Measurements from ENCODE around the gene CDCA4. TPM values are rescaled to one million over a fixed set of nuclear protein-coding genes. Genes with fewer than 3 reads are reported as not detected.

The CDCA4 gene
- total RNA-seq, 2 donors from 2014 or later: 12.3 to 17.6 TPM

DNA sequence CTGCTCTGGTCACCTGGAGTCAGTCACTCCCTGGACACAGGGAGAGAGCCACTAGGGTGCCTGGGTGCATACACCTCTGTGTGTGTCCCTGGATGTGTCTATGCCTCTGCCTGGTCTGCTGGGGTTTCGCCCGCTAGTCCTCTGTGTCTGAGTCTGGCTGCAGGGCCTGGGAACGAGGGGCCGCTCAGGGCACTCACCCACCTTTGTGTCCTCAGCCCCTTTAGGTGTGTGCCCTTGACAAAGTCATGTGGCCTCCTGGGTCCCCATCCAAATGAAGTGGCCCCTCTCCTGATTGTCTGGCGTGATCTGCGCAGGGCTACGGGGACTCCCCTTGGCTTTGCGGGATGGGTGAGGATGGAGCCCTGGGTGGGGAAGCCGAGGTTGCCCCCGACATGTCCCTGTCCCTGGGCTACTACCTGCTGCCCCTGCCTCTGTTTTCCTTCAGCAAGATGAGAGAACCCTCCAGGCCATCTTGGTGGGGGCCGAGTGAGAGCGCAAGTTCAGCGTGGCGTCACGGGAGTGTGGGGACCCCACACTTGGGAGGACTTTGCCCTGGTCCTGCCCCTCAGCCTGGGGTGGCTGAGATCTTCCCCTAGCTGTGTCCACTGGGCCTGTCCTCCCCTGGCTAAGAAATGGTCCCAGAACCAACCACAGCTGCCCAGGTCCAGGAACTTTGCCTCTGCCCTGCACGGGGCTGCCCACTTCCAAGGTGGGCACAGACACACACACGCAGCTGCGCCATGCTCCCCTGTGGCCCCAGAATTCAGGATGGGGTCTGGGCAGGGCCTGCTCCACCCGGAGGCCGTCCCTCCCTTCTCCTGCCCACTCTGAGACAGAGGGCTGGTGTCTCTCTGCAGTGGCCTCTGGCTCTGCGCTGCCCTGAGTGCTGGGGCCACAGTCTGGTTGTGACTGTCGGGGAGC lies 40.0 kb downstream of the CDCA4 start:
- Histone ChIP-seq H3K27ac (no peak overlapping the region), H3K36me3 (no peaks in the 10 kb centered on the region), H3K4me3 (no peak overlapping the region), H3K9me3 (no peaks in the 10 kb centered on the region), H3K27me3 (replicated peaks; ENCODE audit: insufficient read depth) (no peaks in the 10 kb centered on the region), H3K4me1 (replicated peaks) (peaks cover 11% of the 10 kb centered on the region)
- no peak for DNase-seq (ENCODE audit: low spot score)
- 84% methylated on average over 17 of the region's 22 CpGs for WGBS
- intact Hi-C loops (cut with DNase I): loop anchor here (5.0 kb wide), 1 partner anchor 41 kb away; the partner anchor contains the start of gene CDCA4
- TF ChIP-seq CTCF (IDR thresholded peaks at IDR 0.05): no peak
- no peak for TF ChIP-seq POLR2AphosphoS5 (IDR thresholded peaks at IDR 0.05)

- peak; percentile 58 for DNase-seq (ENCODE audit: low spot score)
- Histone ChIP-seq H3K9me3 (no peaks in the 10 kb centered on the region), H3K4me1 (replicated peaks) (peaks cover 14% of the 10 kb centered on the region), H3K27ac (no peak overlapping the region), H3K27me3 (replicated peaks; ENCODE audit: insufficient read depth) (no peaks in the 10 kb centered on the region), H3K36me3 (no peaks in the 10 kb centered on the region), H3K4me3 (no peak overlapping the region)
- peak; percentile 53 for TF ChIP-seq POLR2AphosphoS5 (IDR thresholded peaks at IDR 0.05)
- TF ChIP-seq POLR2A (IDR thresholded peaks at IDR 0.05): no peak
- TF ChIP-seq CTCF (IDR thresholded peaks at IDR 0.05): no peak
- intact Hi-C loops (cut with DNase I): loop anchor here (5.0 kb wide), 1 partner anchor 42 kb away; the partner anchor contains the start of gene CDCA4
- 50% methylated on average over 19 of the region's 19 CpGs for WGBS
Measured at GRCh38 chr14:104979758-104980610, 40.9 kb downstream of the CDCA4 start.

- intact Hi-C loops (cut with DNase I): no loop called here
- H3K9me3 ChIP-seq: no peaks in the 10 kb centered on the region
- H3K4me3 ChIP-seq: peak overlapping the region; percentile 34 to 45
- no peak overlapping the region for H3K27ac ChIP-seq
- TF ChIP-seq CTCF (IDR thresholded peaks at IDR 0.05) (no peak), POLR2A (IDR thresholded peaks at IDR 0.05) (no peak), POLR2AphosphoS5 (IDR thresholded peaks at IDR 0.05) (no peak)
- H3K27me3 ChIP-seq (replicated peaks; ENCODE audit: insufficient read depth): no peaks in the 10 kb centered on the region
- H3K4me1 ChIP-seq (replicated peaks): peaks cover 18% of the 10 kb centered on the region
- WGBS: 62% methylated on average over 32 of the region's 32 CpGs
- H3K36me3 ChIP-seq: no peaks in the 10 kb centered on the region
- DNase-seq (ENCODE audit: low spot score): no peak
Measured at GRCh38 chr14:104978746-104979691, 41.9 kb downstream of the CDCA4 start.
